Activated CD4-positive, alpha-beta T cell treated with anti-CD3 and anti-CD28 coated beads, Interleukin-2, amount 50 U/mL, for 4 hours (primary cell): Measurements from ENCODE around the gene GNG11.
"Not testable (repeated sequence)": the region's sequence is repeated elsewhere in the genome, so short reads cannot be mapped to it uniquely, and the experiment has no call there.

Experiments used
- DNase-seq, 2 experiments: peaks; one replicate each; pipeline ENCODE4 v3.0.0-alpha.2; 2020

The GNG11 gene

GRCh38 chr7:93913197-93913596 lies 8.3 kb upstream of the GNG11 start:
- DNase-seq: no peak

GRCh38 chr7:93914581-93915066 lies 6.9 kb upstream of the GNG11 start:
- no peak for DNase-seq

DNA sequence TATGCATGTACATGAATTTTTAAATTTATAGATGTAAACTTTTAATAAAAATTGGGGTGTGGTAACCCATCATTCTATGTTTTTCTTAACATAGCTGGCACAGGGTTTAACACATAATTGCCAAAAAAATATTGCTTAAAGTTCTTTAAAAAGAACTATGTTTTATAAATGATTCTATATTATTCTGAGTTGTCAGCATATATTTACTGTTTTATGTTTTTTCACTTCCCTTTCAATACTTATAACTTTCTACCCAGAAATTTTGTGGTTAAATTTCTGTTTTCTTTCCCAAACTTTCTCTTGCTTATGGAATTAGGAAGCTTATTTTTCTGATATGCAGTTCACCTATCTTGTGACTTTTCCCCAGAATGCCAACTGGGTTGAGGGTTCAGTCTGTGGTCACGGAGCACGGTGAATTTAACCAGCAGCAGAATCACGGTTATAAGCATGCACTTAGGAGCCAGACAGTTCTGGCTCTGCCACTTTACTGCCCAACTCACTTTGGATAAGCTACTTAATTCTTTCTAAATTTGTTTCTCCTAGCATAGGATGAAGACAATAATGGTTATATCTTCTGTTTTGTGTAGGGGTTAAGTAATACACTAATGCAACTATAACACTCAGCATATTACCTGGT lies 6.2 kb upstream of the GNG11 start:
- not testable (repeated sequence) for DNase-seq

GRCh38 chr7:93915888-93916287 lies 5.6 kb upstream of the GNG11 start:
- not testable (repeated sequence) for DNase-seq

GRCh38 chr7:93916315-93916714 lies 5.2 kb upstream of the GNG11 start:
- not testable (repeated sequence) for DNase-seq

DNA sequence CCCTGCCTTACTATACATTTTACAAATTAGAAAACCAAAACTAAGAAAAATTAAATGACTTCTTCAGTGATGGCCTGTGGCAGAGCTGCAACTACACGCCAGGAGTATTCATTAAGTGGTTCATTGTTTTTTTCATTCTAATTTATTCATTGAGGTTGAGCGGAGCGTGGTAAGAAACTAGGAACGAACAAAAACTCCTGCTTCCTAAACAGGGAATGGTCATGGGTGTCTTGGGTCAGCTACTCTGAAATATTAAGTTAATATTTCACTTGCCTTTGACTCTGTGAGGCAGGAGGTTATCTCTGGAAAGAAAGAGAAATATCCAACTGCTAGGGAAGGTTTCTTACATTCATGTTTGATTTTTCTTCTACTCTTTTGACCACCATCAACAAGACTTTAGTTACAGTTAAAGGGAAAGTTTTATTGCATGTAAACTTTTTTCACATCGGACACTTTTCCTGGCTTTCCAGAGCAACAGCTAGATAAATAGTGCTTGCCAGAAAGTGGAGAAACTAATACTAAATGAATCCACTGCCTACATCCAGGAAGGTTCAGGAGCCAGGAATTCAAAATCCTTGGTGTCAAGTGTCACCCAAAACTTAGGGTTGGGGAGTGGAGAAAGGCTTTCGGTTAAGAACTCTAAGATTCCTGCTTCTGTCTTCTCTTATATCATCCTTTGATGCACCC lies 896 bp upstream of the GNG11 start:
- DNase-seq: no peak

DNA sequence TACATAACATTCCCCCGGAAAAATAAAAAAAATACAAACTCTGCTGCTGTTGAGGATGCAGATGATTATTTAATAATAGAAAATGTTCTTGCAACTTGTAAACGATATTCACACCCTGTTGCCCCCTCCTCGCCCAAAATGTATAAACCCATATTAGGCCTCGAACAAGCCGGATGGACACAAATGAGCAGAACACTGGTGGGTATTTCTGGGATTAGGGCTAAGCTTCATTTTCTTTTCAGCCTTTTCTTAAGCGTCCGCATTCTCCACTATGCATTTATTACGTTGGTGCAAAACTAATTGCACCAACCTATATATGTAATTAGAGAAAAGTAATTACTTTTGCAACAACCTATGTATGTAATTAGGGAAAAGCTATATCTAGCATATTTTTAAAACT lies 349 bp upstream of the GNG11 start:
- no peak for DNase-seq

GRCh38 chr7:93923296-93923695 lies 1.8 kb downstream of the GNG11 start:
- no peak for DNase-seq

GRCh38 chr7:93923942-93924341 lies 2.4 kb downstream of the GNG11 start:
- DNase-seq: no peak

GRCh38 chr7:93926800-93927199 lies 5.3 kb downstream of the GNG11 start:
- no peak for DNase-seq

GRCh38 chr7:93927585-93927984 lies 6.0 kb downstream of the GNG11 start:
- DNase-seq: no peak

GRCh38 chr7:93931655-93932054 lies 10.1 kb downstream of the GNG11 start:
- DNase-seq: no peak

GRCh38 chr7:93933156-93933555 lies 11.6 kb downstream of the GNG11 start:
- no peak for DNase-seq

DNA sequence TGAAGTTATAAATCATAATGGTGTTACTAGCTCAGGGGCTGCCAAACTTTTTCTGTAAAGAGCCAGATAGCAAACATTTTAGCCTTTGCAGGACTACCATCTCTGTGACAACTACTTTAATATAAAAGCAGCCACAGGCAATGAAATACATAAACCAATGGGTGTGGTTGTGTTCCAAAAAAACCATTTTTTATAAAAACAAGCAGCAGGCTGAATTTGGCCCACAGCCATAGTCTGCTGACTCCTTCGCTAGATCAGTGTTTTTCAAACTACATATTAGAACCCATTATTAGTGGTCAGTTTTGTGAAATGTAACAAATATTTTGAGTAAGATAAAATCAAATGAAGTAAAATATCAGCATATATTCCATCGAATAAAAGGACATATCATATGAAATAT lies 13.6 kb downstream of the GNG11 start:
- DNase-seq: no peak

DNA sequence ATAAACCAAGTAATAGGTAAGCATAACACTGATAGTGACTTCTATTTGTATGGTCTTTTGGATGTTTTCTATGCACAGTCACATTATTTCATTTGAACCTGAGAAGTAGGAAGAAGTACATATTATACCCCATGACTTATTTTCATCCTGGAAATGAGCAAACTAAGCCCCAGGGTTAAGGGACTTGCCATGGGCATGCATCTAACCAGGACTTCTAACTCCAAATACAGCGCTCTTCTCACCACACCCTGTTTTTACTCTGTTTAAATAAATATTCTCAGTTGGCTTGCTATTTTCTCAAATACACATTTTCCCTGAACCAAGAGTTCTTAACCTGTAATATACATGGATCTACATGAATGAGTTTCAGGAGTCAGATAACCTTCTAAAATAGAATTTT lies 16.3 kb downstream of the GNG11 start:
- no peak for DNase-seq

DNA sequence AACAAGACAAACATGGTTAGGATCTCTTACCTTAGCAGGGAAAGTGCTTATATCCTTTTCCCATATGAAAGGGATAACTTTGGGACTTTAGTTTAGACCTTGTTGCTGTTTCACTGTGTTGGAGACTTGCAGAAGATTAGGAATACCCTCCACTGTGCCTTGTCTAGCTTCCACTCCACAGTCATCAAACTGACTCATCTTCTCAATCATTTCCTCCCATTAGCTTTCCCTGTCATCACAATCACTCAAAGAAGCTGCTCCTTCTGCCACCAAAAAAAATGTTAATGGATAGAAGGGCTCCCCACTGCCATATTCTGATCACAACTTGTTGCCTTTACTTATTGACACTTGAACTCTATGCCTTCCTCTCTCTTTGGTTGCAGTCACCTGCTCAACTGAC lies 16.8 kb downstream of the GNG11 start:
- no peak for DNase-seq

- DNase-seq: no peak
Observed at GRCh38 chr7:93941945-93942344, 20.4 kb downstream of the GNG11 start.

GRCh38 chr7:93943816-93944540 lies 22.4 kb downstream of the GNG11 start:
- DNase-seq: no peak

DNA sequence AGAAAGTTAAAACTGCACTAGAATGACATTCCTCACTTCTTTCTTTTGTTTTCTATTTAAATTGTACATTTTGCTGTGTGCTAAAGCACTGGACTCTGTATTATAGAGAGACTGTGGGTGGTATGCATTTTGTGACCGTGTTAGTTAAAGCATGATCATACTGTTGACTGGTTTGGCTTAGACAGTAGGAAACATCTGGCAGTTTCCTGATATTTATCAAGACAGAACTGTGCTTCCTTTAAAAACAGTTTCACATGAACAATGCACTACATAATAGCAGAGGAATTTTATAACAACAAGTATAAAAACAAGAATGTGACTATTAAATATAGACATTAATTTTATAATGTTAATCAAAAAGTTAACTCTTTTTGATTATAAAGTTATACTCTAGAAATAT lies 23.1 kb downstream of the GNG11 start:
- no peak for DNase-seq

- no peak for DNase-seq
Observed at GRCh38 chr7:93945083-93945482, 23.5 kb downstream of the GNG11 start.

GRCh38 chr7:93945756-93946535 lies 24.4 kb downstream of the GNG11 start:
- DNase-seq: no peak

DNA sequence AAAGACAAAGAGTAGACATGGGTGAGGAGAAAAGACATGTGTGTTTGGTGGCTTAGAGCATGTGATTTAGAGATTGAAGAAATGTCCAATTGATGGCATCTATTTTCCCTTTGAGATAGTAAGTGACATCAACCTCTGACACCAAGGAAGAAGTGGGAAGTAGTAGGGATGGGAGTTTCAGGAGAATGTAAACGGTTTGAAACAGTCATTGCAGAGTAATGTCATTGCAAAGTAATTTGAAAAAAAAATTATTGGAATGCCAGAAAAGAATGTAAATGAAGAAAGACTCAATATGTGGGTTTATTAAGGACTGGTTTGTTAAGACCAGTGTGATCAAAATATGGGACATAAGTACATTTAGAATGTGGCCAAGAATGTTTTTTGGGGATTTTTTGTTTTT lies 26.6 kb downstream of the GNG11 start:
- no peak for DNase-seq

DNA sequence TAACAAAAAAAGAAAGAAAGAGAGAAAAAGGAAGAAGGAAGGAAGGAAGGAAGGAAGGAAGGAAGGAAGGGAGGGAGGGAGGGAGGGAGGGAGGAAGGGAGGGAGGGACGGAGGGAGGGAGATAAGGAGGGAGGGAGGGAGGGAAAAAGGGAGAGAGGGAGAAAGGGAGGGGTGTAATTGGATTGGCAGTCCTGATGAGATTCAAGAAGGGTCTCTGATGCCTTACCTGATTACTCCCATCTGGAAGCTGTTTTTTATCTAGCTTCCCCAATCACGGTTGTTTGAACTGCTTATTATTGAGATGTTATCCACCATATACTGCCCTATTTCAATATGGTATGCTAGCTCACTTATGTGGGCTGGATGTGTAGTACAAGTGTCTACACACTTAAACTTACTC lies 27.3 kb downstream of the GNG11 start:
- no peak for DNase-seq
